ENCODE results near the gene SORBS1. TPM values are rescaled to one million over a fixed set of nuclear protein-coding genes. Genes with fewer than 3 reads are reported as not detected.

SORBS1 gene
- total RNA-seq, 4 donors from 2014 or later = 28.1 to 92.5 (median 41.7) TPM

DNA sequence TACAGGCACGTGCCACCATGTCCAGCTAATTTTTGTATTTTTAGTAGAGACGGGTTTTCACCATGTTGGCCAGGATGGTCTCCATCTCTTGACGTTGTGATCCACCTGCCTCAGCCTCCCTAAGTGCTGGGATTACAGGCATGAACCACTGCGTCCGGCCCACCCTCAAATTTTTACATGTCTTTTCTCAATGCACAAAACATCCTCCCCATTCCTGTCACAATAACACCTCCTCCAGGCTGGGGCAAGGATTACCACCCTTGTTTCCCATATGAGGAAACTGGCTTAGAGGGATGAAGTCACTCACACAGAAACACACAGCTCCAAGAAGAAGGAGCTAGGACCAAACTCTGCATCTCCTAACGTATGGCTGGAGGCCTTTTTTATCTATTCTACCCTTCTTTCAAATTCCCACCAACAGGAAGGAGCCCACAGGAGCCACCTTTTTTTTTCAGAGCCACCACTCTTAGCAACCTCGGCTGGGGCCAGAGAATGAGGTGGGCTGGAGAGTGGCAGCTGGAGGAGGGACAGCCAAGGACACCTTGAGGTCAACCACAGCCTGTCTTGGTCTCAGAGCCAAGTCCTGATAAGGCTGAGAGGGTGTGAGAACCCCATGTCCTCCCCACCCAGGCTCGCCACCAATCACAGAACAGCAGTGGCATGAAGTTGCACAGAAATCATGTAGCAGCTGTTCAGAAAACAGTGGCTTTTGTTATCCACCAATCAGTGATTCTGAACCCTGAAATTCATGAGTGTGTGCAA lies 157.3 kb downstream of the SORBS1 start:
- Histone ChIP-seq H3K36me3 (peaks cover 2% of the 10 kb centered on the region), H3K4me1 (peaks cover 16% of the 10 kb centered on the region), H3K27ac (no peak overlapping the region), H3K4me3 (no peak overlapping the region), H3K27me3 (no peaks in the 10 kb centered on the region), H3K9me3 (no peaks in the 10 kb centered on the region)
- WGBS = 89% methylated on average over 8 of the region's 8 CpGs
- TF ChIP-seq EP300 (IDR thresholded peaks at IDR 0.05) (no peak), POLR2A (IDR thresholded peaks at IDR 0.05) (no peak), POLR2AphosphoS5 (IDR thresholded peaks at IDR 0.05) (no peak)
- TF ChIP-seq, protein P1, sequence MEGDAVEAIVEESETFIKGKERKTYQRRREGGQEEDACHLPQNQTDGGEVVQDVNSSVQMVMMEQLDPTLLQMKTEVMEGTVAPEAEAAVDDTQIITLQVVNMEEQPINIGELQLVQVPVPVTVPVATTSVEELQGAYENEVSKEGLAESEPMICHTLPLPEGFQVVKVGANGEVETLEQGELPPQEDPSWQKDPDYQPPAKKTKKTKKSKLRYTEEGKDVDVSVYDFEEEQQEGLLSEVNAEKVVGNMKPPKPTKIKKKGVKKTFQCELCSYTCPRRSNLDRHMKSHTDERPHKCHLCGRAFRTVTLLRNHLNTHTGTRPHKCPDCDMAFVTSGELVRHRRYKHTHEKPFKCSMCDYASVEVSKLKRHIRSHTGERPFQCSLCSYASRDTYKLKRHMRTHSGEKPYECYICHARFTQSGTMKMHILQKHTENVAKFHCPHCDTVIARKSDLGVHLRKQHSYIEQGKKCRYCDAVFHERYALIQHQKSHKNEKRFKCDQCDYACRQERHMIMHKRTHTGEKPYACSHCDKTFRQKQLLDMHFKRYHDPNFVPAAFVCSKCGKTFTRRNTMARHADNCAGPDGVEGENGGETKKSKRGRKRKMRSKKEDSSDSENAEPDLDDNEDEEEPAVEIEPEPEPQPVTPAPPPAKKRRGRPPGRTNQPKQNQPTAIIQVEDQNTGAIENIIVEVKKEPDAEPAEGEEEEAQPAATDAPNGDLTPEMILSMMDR (IDR thresholded peaks at IDR 0.05) = no peak
- DNase-seq (ENCODE audit: low spot score in 2 of 2) = peak in 1 of 2 donors; percentile 26

DNA sequence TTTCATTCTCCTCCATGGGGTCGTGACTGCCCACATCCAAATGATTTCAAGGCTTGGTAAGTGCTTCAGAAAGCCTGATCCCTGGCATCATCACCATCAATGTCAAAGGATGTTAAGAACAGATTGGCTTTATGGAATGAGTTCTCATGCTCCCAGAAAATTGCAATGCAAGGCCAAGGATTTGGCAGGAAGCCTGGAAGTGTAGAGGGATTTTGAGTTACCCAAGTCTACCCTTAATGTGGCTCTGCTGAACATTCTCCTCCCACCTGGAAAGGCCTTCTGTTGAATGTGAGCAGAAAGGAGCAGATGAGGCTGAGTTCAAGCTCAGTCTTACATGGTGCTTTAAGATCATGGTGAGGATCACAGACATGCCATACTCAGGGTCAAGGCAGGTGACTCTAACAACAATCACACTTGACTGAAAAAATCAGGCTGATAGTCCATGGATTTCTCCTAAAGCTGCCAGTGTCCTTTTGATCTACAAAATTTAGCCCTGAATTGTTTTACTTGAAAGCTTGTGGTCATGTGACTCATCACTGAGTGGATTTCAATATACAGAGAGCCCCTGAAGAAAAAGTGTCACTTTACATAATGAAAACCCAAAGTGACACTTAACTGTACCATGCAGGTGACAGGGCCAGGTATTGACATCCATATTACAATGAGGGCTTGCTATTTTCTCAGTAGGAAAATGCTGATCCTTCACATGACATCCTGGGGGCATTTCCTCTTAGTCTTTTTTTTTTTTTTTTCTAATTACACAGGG lies 159.3 kb downstream of the SORBS1 start:
- TF ChIP-seq, protein P1 (IDR thresholded peaks at IDR 0.05) = no peak
- H3K36me3 ChIP-seq = peaks cover 18% of the 10 kb centered on the region
- H3K27me3 ChIP-seq = no peaks in the 10 kb centered on the region
- H3K9me3 ChIP-seq = no peaks in the 10 kb centered on the region
- DNase-seq (ENCODE audit: low spot score in 2 of 2) = no peak
- WGBS = 59% methylated on average over 1 of the region's 1 CpG
- peaks cover 3% of the 10 kb centered on the region for H3K4me1 ChIP-seq
- H3K27ac ChIP-seq = no peak overlapping the region
- H3K4me3 ChIP-seq = no peak overlapping the region

DNA sequence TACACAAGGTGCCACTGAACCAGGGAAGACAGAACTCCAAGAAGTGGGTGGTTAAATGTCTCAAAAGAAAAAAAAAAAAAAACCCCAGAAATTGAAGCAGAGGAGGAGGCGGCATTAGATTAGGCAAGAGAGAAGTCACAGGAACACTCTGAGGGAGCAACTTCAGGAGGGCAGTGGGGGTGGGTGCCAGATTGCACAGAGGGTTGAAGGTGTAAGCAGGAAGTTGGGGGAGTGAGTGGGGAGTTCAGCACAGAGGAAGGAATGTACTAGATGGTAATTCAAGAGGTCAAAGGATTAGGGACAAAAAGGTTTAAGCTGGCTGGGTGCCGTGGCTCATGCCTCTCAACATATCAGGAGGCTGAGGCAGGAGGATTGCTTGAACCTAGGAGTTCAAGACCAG lies 160.4 kb downstream of the SORBS1 start:
- TF ChIP-seq EP300 (IDR thresholded peaks at IDR 0.05) (no peak), POLR2AphosphoS5 (IDR thresholded peaks at IDR 0.05) (no peak), POLR2A (IDR thresholded peaks at IDR 0.05) (no peak)
- TF ChIP-seq, protein P1 (IDR thresholded peaks at IDR 0.05) = no peak
- Histone ChIP-seq H3K4me3 (no peak overlapping the region), H3K4me1 (no peaks in the 10 kb centered on the region), H3K9me3 (no peaks in the 10 kb centered on the region), H3K27ac (no peak overlapping the region), H3K36me3 (peaks cover 22% of the 10 kb centered on the region), H3K27me3 (no peaks in the 10 kb centered on the region)
- DNase-seq (ENCODE audit: low spot score in 2 of 2) = peak in 1 of 2 donors; percentile 29
- 96% methylated on average over 2 of the region's 2 CpGs for WGBS

DNA sequence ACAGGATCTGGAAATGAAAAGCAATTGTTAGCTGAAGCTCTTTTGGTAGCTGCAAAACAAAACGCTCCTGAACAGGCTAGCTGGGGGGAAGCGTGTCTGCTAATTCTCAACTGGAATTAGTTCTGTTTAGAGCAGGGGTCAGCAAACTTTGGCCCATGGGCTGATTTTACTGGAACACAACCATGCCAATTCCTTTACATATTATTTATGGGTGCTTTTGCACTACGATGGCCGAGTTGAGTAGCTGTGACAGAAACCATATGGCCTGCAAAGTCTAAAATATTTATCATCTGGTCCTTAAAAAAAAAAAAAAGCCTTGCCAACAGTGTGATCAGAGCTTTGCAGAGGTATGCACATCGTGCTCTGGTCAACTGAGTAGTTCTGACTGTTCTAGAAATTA lies 162.0 kb downstream of the SORBS1 start:
- Histone ChIP-seq H3K36me3 (peaks cover 22% of the 10 kb centered on the region), H3K27ac (no peak overlapping the region), H3K27me3 (no peaks in the 10 kb centered on the region), H3K9me3 (no peaks in the 10 kb centered on the region), H3K4me1 (no peaks in the 10 kb centered on the region), H3K4me3 (no peak overlapping the region)
- no peak for DNase-seq (ENCODE audit: low spot score in 2 of 2)
- WGBS = 81% methylated on average over 5 of the region's 5 CpGs
- no peak for TF ChIP-seq EP300 (IDR thresholded peaks at IDR 0.05)
- TF ChIP-seq POLR2AphosphoS5 (IDR thresholded peaks at IDR 0.05) = no peak
- TF ChIP-seq, protein P1 (IDR thresholded peaks at IDR 0.05) = no peak
- no peak for TF ChIP-seq POLR2A (IDR thresholded peaks at IDR 0.05)

DNA sequence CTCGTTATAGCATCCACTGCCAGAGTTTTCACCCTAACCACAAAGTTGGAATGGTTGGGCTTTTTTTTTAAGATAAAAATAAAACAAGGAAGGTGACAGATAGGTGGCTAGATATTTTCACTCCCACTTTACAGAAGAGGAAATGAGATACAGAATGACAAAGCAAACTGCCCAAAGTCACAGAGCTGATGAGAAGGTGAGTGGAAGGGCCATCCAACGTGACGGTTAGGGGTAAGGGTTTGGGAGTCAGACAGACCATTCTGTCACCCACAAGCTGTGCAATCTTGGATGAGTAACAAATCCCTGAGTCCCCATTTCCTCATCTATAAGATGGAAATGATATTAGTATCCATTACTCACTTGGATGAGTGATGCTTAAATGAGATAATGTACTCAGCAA lies 163.4 kb downstream of the SORBS1 start:
- 77% methylated on average over 3 of the region's 3 CpGs for WGBS
- Histone ChIP-seq H3K27me3 (no peaks in the 10 kb centered on the region), H3K4me1 (no peaks in the 10 kb centered on the region), H3K27ac (no peak overlapping the region), H3K9me3 (no peaks in the 10 kb centered on the region), H3K4me3 (no peak overlapping the region), H3K36me3 (peaks cover 22% of the 10 kb centered on the region)
- DNase-seq (ENCODE audit: low spot score in 2 of 2) = no peak
- TF ChIP-seq EP300 (IDR thresholded peaks at IDR 0.05) = no peak
- TF ChIP-seq, protein P1 (IDR thresholded peaks at IDR 0.05) = no peak
- no peak for TF ChIP-seq POLR2A (IDR thresholded peaks at IDR 0.05)
- no peak for TF ChIP-seq POLR2AphosphoS5 (IDR thresholded peaks at IDR 0.05)

Data from suprapubic skin (tissue), 4 donors.